GF-D8 (cell line): ENCODE results near the gene SLC46A1.
"Not testable (repeated sequence)": the region's sequence is repeated elsewhere in the genome, so short reads cannot be mapped to it uniquely, and the experiment has no call there.

Source experiments
- DNase-seq: peaks from one replicate; lab custom pipeline; 2025; lab: John Stamatoyannopoulos, UW

Gene SLC46A1

GRCh38 chr17:28405632-28406472 lies at the start of gene SLC46A1:
Gene SLC46A1, minus strand, starts transcription at chr17:28406212. Its CDS starts 98 bp downstream, at chr17:28406114.
- no peak for DNase-seq

DNA sequence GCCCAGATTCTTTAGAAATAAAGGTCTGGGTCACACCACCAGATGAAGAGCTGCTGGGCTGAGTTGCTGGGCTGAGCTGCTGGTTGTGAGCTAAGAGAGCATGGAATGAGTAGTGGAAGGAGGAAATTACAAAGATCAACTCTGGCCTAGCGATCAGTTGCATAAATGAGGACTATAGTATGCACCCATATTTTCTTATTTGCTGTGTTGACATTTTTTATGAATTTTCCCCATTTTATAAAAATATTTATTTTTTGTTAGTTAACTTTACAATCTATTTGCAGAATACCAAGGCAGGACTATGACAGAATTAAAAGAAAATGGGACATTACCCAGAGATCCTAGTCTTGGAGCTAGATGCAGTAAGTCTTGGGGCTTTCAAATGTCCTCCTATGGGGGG lies 43.8 kb upstream of the SLC46A1 start:
- DNase-seq, result no peak

- no peak for DNase-seq
Measured at GRCh38 chr17:28447396-28447760, 41.4 kb upstream of the SLC46A1 start.

DNA sequence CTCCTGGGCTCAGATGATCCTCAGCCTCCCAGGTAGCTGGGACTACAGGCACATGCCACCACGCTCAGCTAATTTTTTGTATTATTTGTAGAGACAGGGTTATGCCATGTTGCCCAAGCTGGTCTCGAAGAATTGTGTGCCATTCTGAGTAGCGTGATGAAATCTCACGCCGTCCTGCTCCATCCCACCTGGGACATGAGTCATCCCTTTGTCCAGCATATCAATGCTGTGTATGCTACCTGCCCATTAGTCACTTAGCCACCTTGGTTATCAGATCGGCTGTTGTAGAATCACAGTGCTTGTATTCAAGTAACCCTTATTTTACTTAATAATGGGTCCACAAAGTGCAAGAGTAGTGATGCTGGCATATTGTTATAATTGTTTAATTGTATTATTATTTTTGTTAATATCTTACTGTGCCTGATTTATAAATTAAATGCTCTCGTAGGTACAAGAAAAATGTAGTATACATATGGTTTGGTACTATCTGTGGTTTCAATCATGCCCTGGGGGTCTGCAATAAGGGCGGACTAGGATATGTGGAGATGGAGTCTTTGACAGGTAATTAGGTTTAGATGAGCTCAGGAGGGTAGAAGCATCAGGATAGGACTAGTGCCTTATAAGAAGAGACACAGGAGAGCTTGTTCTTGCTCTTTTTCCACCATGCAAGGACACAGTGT lies 40.8 kb upstream of the SLC46A1 start:
- DNase-seq, result no peak

DNA sequence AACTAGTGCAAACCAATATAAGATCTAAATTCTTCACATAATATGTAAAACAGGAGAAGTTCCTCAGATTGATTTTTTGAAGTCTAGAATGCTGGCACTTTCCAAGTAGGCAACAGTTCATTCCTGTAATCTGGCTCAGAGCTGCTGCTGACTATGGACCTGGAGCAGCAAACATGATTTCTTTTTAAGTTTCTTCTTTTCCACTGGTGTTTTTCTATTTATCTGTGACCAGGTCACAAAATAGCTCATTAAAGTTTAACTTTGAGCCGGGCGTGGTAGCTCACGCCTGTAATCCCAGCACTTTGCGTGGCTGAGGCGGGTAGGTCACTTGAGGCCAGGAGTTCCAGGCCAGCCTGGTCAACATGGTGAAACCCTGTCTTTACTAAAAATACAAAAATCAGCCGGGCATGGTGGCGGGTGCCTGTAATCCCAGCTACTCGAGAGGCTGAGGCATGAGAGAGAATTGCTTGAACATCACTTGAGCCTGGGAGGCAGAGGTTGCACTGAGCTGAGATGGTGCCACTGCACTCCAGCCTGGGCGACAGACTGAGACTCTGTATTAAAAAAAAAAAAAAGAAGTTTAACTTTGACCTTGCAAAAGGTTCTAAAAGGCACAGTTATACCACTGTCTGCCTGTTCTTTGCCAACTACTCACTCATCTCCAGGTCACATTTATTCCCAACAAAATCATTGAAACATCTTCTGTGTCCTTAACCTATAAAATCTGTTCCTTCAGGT lies 38.1 kb upstream of the SLC46A1 start:
- DNase-seq, result no peak

- not testable (repeated sequence) for DNase-seq
Measured at GRCh38 chr17:28434326-28434725, 28.3 kb upstream of the SLC46A1 start.

DNA sequence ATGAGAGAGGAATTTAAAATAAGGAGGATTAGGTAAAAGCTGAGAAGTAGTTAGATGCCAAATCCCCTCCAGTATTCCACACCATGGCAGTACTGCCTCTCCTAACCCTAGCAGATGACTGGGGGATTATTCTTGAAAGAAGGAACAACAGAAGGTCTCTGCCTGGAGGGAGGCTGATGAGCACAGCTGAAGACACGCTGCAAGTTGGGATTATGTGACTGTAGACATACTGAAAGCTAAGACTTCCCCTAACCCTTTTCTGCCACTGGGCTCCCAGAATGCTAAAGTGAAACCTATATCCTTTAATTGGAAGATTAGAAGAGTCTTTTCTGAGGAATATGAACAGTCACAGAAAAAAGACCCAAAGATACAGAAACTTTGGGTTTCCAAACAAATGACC lies 27.7 kb upstream of the SLC46A1 start:
- DNase-seq, result no peak

- DNase-seq, result not testable (repeated sequence)
Measured at GRCh38 chr17:28427982-28428381, 22.0 kb upstream of the SLC46A1 start.

- no peak for DNase-seq
Measured at GRCh38 chr17:28427371-28427770, 21.4 kb upstream of the SLC46A1 start.

DNA sequence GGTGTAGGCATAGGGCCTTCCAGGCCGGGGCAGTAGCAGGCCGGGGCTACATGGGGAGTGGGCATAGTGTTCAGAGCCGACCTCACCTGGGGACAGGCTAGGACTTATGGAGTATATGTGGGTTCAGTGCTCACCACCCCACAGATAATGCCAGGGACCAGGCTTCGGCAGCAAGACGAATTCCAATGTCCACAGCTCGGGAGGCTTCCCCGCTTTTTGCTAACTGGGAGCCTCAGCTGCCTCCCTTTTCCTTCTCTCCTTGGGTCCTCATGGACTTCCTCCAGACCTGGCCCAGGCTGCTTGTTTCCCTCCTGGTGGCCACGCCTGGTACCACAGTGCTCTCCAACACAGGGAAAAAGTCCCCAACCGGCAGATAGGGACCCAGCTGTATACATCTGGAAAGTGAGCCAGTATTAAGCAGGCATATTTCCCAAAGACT lies 20.1 kb upstream of the SLC46A1 start:
- DNase-seq, result no peak

GRCh38 chr17:28425206-28425605 lies 19.2 kb upstream of the SLC46A1 start:
- DNase-seq, result no peak

GRCh38 chr17:28421787-28422305 lies 15.8 kb upstream of the SLC46A1 start:
- DNase-seq, result no peak

DNA sequence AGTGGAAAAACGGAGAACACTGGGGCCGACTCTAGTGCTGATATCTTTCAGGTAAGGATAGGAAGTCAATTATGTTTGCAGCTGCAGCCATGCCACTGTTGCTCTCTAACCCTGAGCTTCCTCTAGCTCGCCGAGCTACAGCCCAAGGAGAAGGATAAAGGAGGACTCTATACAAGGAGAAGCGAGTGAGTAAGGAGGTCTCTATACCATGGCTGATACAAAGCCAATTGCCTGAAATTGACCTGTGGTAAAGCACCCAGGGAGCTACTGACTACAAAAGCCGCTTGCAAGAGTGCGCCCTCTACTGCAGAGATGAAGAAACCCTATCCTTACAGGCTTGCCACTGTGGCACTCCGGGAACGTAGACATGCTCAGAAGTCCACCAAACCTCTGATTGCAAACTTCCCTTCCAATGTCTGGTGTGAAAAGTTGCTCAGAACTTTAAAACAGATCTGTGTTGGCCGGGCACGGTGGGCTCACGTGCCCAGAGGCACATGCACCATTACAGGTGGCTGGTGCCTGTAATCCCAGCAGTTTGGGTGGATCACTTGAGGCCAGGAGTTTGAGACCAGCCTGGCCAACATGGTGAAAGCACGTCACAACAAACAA lies 10.8 kb upstream of the SLC46A1 start:
- DNase-seq, result no peak

GRCh38 chr17:28415886-28416285 lies 9.9 kb upstream of the SLC46A1 start:
- DNase-seq, result no peak

DNA sequence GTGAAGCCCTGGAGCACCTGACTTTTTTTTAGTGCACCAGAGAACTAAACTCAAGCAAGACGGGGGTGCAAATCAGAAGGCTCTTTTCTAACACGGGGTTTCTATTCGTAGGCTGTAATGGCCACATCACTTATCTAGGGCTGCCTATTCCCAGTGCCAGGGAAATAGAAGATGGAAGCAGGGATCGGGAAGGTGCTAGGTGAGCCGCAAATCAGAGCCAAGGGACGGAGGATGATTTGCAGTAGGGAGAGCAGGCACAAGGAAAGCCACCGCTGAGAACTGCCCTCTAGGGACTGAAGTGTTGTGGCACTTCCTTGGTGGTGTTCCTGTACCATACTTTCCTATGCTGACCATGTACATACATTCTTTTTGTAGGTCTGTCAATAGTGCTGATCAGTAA lies 7.8 kb upstream of the SLC46A1 start:
- DNase-seq, result no peak

- DNase-seq, result no peak
Measured at GRCh38 chr17:28412099-28412498, 6.1 kb upstream of the SLC46A1 start.

GRCh38 chr17:28407974-28408306 lies 1.9 kb upstream of the SLC46A1 start:
- no peak for DNase-seq

DNA sequence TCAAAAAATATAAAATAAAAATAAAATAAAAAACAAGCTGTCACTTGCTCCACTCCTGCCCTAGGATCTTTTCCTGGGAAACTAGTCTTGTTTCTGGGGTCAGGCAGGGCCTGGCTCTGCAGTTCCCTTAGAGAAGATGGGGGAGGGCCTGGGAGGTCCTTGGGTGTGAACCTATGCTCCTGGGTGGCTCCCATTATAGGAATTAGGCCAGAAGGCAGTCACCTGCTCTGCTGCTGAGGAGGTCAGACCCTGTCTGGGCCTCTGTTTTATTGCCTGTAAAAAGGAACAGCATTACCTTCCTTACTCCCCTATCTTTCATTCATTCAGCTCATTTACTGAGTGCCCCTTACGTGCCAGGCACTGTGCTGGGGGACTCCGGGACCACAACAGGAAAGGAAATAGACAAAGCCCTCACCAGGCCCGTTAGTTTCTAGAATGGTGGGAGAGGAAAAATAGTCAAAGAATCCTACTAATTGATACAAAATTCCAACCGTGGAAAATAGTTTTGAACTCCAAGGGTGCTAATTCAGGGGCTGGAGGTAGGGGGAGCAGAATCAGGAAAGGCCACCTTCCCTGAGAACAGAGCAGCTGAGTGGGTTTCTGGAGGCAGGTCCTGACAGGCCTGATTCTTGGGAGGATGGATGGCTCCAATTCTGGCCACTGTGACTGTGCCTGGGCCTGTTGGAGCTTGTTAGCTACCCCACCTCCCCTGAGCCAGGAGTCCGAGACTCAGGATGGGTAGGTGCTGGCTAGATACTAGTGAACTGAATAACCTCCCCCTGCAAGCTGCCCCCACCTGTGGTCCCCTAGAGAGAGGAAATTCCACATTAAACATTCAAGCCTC lies 1.3 kb upstream of the SLC46A1 start:
- DNase-seq, result no peak

DNA sequence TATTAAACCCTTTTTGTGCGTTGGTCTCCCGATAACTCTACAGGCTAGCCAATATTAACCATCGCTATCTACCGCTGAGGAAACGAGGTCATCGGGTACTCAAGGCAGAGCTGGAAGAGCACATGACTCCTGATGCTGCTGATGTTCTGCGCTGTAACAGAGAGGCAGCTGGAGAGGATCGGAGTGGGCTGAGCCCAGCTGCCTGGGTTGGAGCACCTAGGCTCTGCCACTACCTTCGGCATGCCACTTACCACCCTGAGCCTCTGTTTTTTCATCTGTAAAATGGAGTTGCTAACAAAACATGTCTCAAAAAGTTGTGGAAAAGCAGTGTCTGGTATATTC lies 432 bp upstream of the SLC46A1 start:
- no peak for DNase-seq

DNA sequence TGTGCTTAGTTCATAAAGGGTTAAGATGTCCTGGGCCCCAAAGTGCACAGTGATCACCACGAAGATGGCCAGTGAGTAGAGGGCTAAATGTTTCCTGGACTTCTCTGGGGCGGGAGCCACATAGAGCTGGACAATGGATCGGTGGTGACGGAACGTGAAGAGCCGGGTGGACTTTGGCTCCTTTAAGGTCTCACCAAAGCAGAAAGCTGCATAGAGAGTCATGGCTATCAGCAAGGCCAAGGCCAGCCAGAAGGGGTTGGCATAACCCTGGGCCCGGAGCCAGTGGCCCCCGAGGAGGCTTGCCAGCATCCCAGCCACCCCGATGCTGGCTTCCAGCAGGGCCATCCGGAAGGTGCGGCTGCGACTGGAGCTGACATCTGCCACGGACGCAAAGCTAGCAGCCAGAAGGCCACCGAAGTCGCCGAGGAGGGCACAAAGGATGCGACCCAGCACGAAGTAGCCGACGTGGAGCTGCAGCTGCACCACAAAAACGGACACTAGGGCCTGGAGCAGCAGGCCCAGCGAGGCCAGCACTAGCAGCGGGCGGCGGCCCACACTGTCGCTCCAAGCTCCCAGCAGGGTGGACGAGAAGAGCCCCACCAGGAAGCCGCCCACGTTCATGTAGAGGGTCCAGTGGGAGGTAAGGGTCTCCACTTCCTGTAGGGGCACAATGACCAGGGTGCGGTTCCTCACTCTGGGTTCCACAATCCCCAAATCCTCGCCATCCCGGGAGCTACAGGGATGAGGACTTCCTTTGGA lies 1.0 kb downstream of the SLC46A1 start:
- DNase-seq, result no peak

DNA sequence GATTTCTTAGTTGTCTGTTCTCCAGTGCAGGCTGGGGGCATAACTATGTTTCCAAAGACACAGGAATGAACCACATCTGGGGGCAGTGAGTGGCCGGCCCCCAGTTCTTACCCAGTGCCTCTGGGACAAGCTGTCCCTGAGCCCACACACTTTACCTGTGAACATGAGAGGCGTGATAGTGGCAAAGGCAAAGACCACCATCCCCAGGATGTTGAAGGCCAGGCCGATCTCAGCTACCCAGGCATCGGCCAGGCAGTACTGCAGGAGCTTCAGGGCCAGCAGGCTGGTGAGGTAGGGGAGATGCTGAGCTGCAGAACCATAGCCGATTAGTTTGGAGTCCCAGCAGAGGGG lies 1.6 kb downstream of the SLC46A1 start:
- no peak for DNase-seq
